K562 treated with DMSO at 1 percent for 12 hours (cell line): ENCODE measurements around the gene CAD. TPM values are rescaled to one million over a fixed set of nuclear protein-coding genes. Genes with fewer than 3 reads are reported as not detected.

Source experiments
- total RNA-seq: library from RNA; unstranded; fragments of 300-600 nt; gene quantifications from 2 replicates; pipeline ENCODE4 v1.2.3, GENCODE V29; 2022; ENCODE audit not compliant: insufficient read depth

Gene CAD
- total RNA-seq = 24.7 and 44.2 TPM in 2 replicates

DNA sequence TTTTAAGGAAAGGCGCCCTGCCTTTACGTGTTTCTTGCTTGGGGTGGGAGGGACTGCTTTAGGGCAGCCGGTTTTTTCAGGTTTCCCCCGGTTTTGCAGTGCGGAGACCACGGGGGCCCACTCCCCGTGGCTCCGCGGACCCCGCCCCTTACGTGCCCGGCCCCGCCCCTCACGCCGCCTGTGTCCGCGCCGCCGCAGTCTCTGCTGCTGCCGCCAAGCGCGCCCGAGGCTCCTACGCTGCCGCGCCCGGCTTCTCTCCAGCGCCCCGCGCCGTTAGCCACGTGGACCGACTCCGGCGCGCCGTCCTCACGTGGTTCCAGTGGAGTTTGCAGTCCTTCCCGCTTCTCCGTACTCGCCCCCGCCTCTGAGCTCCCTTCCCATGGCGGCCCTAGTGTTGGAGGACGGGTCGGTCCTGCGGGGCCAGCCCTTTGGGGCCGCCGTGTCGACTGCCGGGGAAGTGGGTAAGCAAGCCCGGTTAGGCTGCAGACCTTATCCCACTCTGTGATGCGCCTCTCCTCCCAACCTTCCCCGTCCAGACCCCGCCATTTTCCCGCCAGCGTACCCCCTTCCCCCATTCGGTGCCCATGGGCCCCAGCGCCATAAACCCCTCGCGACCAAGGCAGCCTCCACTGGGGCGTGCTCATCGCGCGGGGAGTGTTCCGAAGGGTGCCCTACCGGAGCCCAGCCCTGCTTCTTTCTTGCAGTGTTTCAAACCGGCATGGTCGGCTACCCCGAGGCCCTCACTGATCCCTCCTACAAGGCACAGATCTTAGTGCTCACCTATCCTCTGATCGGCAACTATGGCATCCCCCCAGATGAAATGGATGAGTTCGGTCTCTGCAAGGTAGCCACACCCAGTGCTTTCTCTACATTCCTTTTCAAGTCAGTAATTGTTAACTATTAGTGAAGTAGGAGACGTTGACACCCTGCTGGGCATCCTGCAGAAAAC is at the start of gene CAD:
TSS of gene CAD (plus strand) at position 197 of the 949 bp plus-strand sequence. CDS start at position 380, 183 bp downstream.

GRCh38 chr2:27211943-27212625 is 5.1 kb upstream of the CAD start, which contains the start of the genes ATRAID and SLC5A6:
Gene ATRAID (plus strand): TSS chr2:27212041. CDS start chr2:27212369, 328 bp downstream.
Gene SLC5A6 (minus strand): TSS chr2:27212268. CDS start chr2:27207650, 4,618 bp downstream.

GRCh38 chr2:27262379-27263286 is 45.5 kb downstream of the CAD start, which contains the start of gene SLC30A3:
Gene SLC30A3 (minus strand): TSS chr2:27263047. CDS start chr2:27262906, 141 bp downstream.

GRCh38 chr2:27275211-27276150 is 58.3 kb downstream of the CAD start, which contains the start of gene DNAJC5G:
Gene DNAJC5G (plus strand): TSS chr2:27275433. CDS start chr2:27276729, 1,296 bp downstream.

DNA sequence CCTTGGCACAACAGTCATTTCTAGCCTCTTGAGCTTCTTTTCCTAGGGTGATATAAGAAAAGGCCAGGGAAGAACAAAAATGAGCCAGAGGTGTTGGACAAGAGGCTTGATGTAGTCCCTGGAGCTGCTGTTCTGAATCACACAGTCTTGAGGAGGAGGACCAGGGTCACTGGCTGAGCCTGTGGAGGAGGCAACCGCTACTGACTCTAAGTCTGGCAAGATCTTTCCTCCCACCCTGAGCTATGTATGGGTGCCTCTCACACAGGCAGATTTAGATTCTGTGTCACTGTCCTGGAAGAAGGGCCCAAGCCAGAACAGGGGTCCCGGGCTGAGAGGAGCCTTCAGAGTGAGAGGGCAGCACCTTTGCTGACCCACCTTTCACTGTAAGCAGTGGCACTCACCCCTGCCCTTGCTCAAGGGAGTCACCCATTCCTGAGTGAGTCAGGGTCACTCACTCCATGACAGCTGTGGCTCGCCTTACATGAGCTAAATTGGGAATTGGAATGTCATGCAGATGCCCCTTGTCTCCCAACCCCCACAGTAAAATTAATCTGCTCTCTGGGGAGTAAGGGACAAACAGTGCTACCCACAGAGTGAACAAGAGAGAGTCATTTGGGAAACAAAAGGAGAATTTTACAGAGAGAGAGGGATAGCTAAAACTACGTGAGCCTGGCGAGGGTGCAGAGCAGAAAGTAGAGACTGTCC is 64.8 kb downstream of the CAD start, which contains the start of gene TRIM54:
TSS of gene TRIM54 (plus strand) at position 575 of the 705 bp plus-strand sequence. CDS start 303 bp downstream, outside the sequence.

Other genes starting within 250 kb of the CAD start
- gene MAPRE3, start 246.7 kb upstream of the CAD start, total RNA-seq = 40.8 and 70.3 TPM in 2 replicates
- 64.5 and 121 TPM in 2 replicates for gene TMEM214, start 184.4 kb upstream of the CAD start, total RNA-seq
- gene AGBL5, start 165.7 kb upstream of the CAD start, total RNA-seq = 24.2 and 44.5 TPM in 2 replicates
- 189 and 265 TPM in 2 replicates for gene OST4, start 145.7 kb upstream of the CAD start, total RNA-seq
- 1.4 and 2.9 TPM in 2 replicates for gene EMILIN1, start 138.8 kb upstream of the CAD start, total RNA-seq
- 13.5 and 20.4 TPM in 2 replicates for gene KHK, start 130.6 kb upstream of the CAD start, total RNA-seq
- not detected in 2 replicates for gene CGREF1, start 98.2 kb upstream of the CAD start, total RNA-seq
- gene ABHD1, start 93.6 kb upstream of the CAD start, total RNA-seq = not detected in 2 replicates
- 70.9 and 81.1 TPM in 2 replicates for gene PREB, start 82.7 kb upstream of the CAD start, total RNA-seq
- not detected in 2 replicates for gene PRR30, start 78.0 kb upstream of the CAD start, total RNA-seq
- gene TCF23, start 68.4 kb upstream of the CAD start, total RNA-seq = not detected in 2 replicates
- gene ATRAID, start 5.3 kb upstream of the CAD start, total RNA-seq = 90.6 and 94.9 TPM in 2 replicates
- gene SLC5A6, start 5.1 kb upstream of the CAD start, total RNA-seq = 16.8 and 39.2 TPM in 2 replicates
- gene SLC30A3, start 45.7 kb downstream of the CAD start, total RNA-seq = 1.9 and 3.6 TPM in 2 replicates
- not detected in 2 replicates for gene DNAJC5G, start 58.1 kb downstream of the CAD start, total RNA-seq
- not detected in 2 replicates for gene TRIM54, start 65.1 kb downstream of the CAD start, total RNA-seq
- gene UCN, start 91.1 kb downstream of the CAD start, total RNA-seq = 10.6 and 12.6 TPM in 2 replicates
- gene MPV17, start 105.7 kb downstream of the CAD start, total RNA-seq = 51.4 and 75.4 TPM in 2 replicates
- 28.5 and 55.0 TPM in 2 replicates for gene GTF3C2, start 139.4 kb downstream of the CAD start, total RNA-seq
- gene EIF2B4, start 153.0 kb downstream of the CAD start, total RNA-seq = 65.5 and 71.2 TPM in 2 replicates
- gene SNX17, start 153.2 kb downstream of the CAD start, total RNA-seq = 67.7 and 71.0 TPM in 2 replicates
- 9.7 and 14.6 TPM in 2 replicates for gene ZNF513, start 163.4 kb downstream of the CAD start, total RNA-seq
- gene PPM1G, start 192.2 kb downstream of the CAD start, total RNA-seq = 98.2 and 115 TPM in 2 replicates
- 51.5 and 71.6 TPM in 2 replicates for gene NRBP1, start 211.3 kb downstream of the CAD start, total RNA-seq
- 2.6 TPM in 1 of 2 replicates, not detected in the other for gene KRTCAP3, start 225.0 kb downstream of the CAD start, total RNA-seq